Endothelial cell of umbilical vein (primary cell): Measurements from ENCODE around the gene OCA2. TPM values are rescaled to one million over a fixed set of nuclear protein-coding genes. Genes with fewer than 3 reads are reported as not detected.

Experiments
- BruUV-seq: library from RNA; stranded (reverse); fragments of 400-500 nt; replicated peaks from 2 replicates; lab custom pipeline; 2021; lab: Mats Ljungman, UMichigan
- CTCF ChIA-PET: fragments of 300-600, 350-600 bp; sonication (Branson Sonifier 250); formaldehyde crosslinking; loops from one replicate; lab custom pipeline; 2021; ENCODE audit warnings: antibody characterized with exemption, inconsistent platforms; lab: Charles Lee
- POLR2A ChIA-PET: fragments of 300-600, 350-600 bp; sonication (Branson Sonifier 250); formaldehyde crosslinking; loops from one replicate; lab custom pipeline; 2021; ENCODE audit warnings: antibody characterized with exemption, inconsistent platforms; lab: Charles Lee
- DNase-seq: peaks from one replicate; pipeline ENCODE4 v3.0.0-alpha.2; 2011; ENCODE audit warnings: low read depth, low spot score
- FAIRE-seq: peaks from 2 replicates; lab custom pipeline; 2011; peaks lifted over from hg19 to GRCh38; lab: Jason Lieb, UNC
- H2AFZ ChIP-seq: 2 replicates; pipeline ENCODE4 v1.6.0; 2012; ENCODE audit warnings: low read depth, low read length, control low read depth, inconsistent platforms
- H3K27ac ChIP-seq: 2 replicates; pipeline ENCODE4 v1.5.1; 2011; ENCODE audit warnings: low read depth, mild to moderate bottlenecking, control low read depth, low read length, moderate library complexity; ENCODE audit not compliant: insufficient read depth
- H3K27me3 ChIP-seq, 2 experiments: 2 replicates each; pipeline versions ENCODE4 v1.6.0 to v1.6.1; 2011; ENCODE audit warnings: low read length in 2 of 2, mixed read lengths in 1 of 2; ENCODE audit not compliant: control insufficient read depth in 2 of 2, insufficient read depth in 2 of 2
- H3K36me3 ChIP-seq, 2 experiments: 2 replicates in 1 of 2; 3 replicates in 1 of 2; pipeline ENCODE4 v1.5.1; 2011; ENCODE audit warnings: low read length in 2 of 2, mild to moderate bottlenecking in 1 of 2, moderate library complexity in 1 of 2; ENCODE audit not compliant: control insufficient read depth in 2 of 2, insufficient read depth in 2 of 2; ENCODE audit errors: extremely low read depth in 1 of 2
- H3K4me1 ChIP-seq: 3 replicates; pipeline ENCODE4 v1.5.1; 2011; ENCODE audit warnings: mild to moderate bottlenecking, low read length; ENCODE audit not compliant: control insufficient read depth, insufficient read depth; ENCODE audit errors: extremely low read depth
- H3K4me2 ChIP-seq: 2 replicates; pipeline ENCODE4 v1.6.1; 2011; ENCODE audit warnings: low read length, control low read depth, mixed read lengths; ENCODE audit not compliant: insufficient read depth
- H3K4me3 ChIP-seq, 3 experiments: fragments of 200-600 bp in 1 of 3; sonication (generic), shearing (Covaris generic) in 1 of 3; replicated peaks in 1 of 3; 2 replicates each; pipeline ENCODE4 v1.5.1; 2011 to 2016; ENCODE audit warnings: control low read depth in 3 of 3, low read length in 3 of 3, mild to moderate bottlenecking in 2 of 3, inconsistent platforms in 1 of 3, low read depth in 1 of 3, moderate library complexity in 1 of 3; ENCODE audit not compliant: insufficient read depth in 1 of 3
- H3K79me2 ChIP-seq: 2 replicates; pipeline ENCODE4 v1.6.0; 2012; ENCODE audit warnings: low read length, inconsistent platforms; ENCODE audit not compliant: control insufficient read depth, insufficient read depth
- H3K9ac ChIP-seq: replicated peaks from 2 replicates; pipeline ENCODE3; 2011; ENCODE audit warnings: low read length, control low read depth; ENCODE audit not compliant: insufficient read depth; ENCODE audit errors: extremely low read depth
- H3K9me1 ChIP-seq: replicated peaks from 3 replicates; pipeline ENCODE4 v1.6.0; 2011; ENCODE audit warnings: mild to moderate bottlenecking, low read length; ENCODE audit not compliant: control insufficient read depth, insufficient read depth; ENCODE audit errors: extremely low read depth
- H3K9me3 ChIP-seq: replicated peaks from 2 replicates; pipeline ENCODE4 v1.5.1; 2012; ENCODE audit warnings: low read length, inconsistent platforms; ENCODE audit not compliant: control insufficient read depth, insufficient read depth
- H4K20me1 ChIP-seq: replicated peaks from 2 replicates; pipeline ENCODE3; 2011; ENCODE audit warnings: mild to moderate bottlenecking, low read length; ENCODE audit not compliant: control insufficient read depth, insufficient read depth; ENCODE audit errors: extremely low read depth
- CTCF ChIP-seq, 2 donors: IDR thresholded peaks; 1 replicate in 1 of 2; 2 replicates in 1 of 2; pipeline ENCODE4 v1.5.1; 2011; ENCODE audit warnings: low read length in 2 of 2, mild to moderate bottlenecking in 2 of 2, moderate library complexity in 2 of 2, control low read depth in 1 of 2, inconsistent platforms in 1 of 2, low read depth in 1 of 2; ENCODE audit not compliant: insufficient read depth in 1 of 2; ENCODE audit errors: extremely low read depth in 1 of 2
- EZH2 ChIP-seq: IDR thresholded peaks from 2 replicates; pipeline ENCODE4 v1.6.1; 2012; ENCODE audit warnings: borderline replicate concordance, low read depth, mild to moderate bottlenecking, moderate library complexity, low read length, inconsistent platforms; ENCODE audit not compliant: severe bottlenecking
- FOS ChIP-seq: IDR thresholded peaks from 2 replicates; pipeline ENCODE4 v1.6.1; 2011; ENCODE audit warnings: mild to moderate bottlenecking, low read length, moderate library complexity, borderline replicate concordance; ENCODE audit not compliant: insufficient read depth
- GATA2 ChIP-seq: IDR thresholded peaks from 2 replicates; pipeline ENCODE4 v1.7.0; 2011; ENCODE audit warnings: low read depth, mild to moderate bottlenecking, moderate library complexity, mixed read lengths, low read length; ENCODE audit not compliant: insufficient read length, insufficient read depth
- JUN ChIP-seq: IDR thresholded peaks from 2 replicates; pipeline ENCODE4 v1.6.1; 2011; ENCODE audit warnings: borderline replicate concordance, low read depth; ENCODE audit not compliant: insufficient read length, insufficient read depth
- MAX ChIP-seq: IDR thresholded peaks from 2 replicates; pipeline ENCODE4 v1.6.1; 2011; ENCODE audit not compliant: insufficient read depth, insufficient read length
- MYC ChIP-seq: IDR thresholded peaks from one replicate; pipeline ENCODE4 v1.6.1; 2011; ENCODE audit warnings: mild to moderate bottlenecking, low read depth, low read length
- POLR2A ChIP-seq: IDR thresholded peaks from 2 replicates; pipeline ENCODE4 v1.6.1; 2012; ENCODE audit warnings: low read depth, mild to moderate bottlenecking, control low read depth, low read length
- POLR2AphosphoS5 ChIP-seq: IDR thresholded peaks from 2 replicates; pipeline ENCODE4 v1.6.1; 2012; ENCODE audit warnings: low read depth, mild to moderate bottlenecking, control low read depth, low read length, moderate library complexity; ENCODE audit not compliant: insufficient read depth
- dilution Hi-C: fragments of 300-500 bp; cut with MboI; formaldehyde crosslinking; loops from one replicate; pipeline ENCODE4 v1.15.0; 2019; ENCODE audit warnings: low sequenced_read_pairs; ENCODE audit not compliant: extremely low pct_ligation_motif_present
- intact Hi-C: fragments of 100-400 bp; cut with micrococcal nuclease; formaldehyde crosslinking; loops from one replicate; pipeline ENCODE4 v1.10.0; 2022
- polyA plus RNA-seq, 4 experiments: library from polyadenylated mRNA; depleted of rRNA in 3 of 4; stranded (reverse) in 3 of 4; unstranded in 1 of 4; fragments of >200 nt; gene quantifications; 2 replicates each; pipeline versions ENCODE4 v1.2.1 to v1.2.3, GENCODE V29; 2011 to 2012; ENCODE audit warnings: missing spikeins in 1 of 4
- total RNA-seq: library from RNA; stranded (reverse); gene quantifications from 2 replicates; pipeline ENCODE4 v1.2.3, GENCODE V29; 2021

Gene OCA2
- total and polyA plus RNA-seq, 2 donors (not counting 3 experiments of a cell fraction or from before 2014, with no cell fraction given): not detected

- H3K36me3 ChIP-seq: no peaks in the 10 kb centered on the region
- FAIRE-seq (no peak), DNase-seq (no peak)
- H4K20me1 ChIP-seq: no peaks in the 10 kb centered on the region
- no peaks in the 10 kb centered on the region for H3K27me3 ChIP-seq
- no peak for TF ChIP-seq FOS
- TF ChIP-seq MAX: no peak
- no peak for TF ChIP-seq POLR2AphosphoS5
- no peak for TF ChIP-seq EZH2
- TF ChIP-seq POLR2A: no peak
- no peak for TF ChIP-seq CTCF (IDR thresholded peaks at IDR 0.05; ENCODE audit: extremely low read depth in 1 of 2, insufficient read depth in 1 of 2, low read depth in 1 of 2, low read length in 2 of 2)
- no peak for TF ChIP-seq GATA2
- no peak for TF ChIP-seq MYC
- no peak for TF ChIP-seq JUN
- no peak overlapping the region for H3K4me2 ChIP-seq
- no peaks in the 10 kb centered on the region for H3K9me1 ChIP-seq
- H3K9me3 ChIP-seq: peaks cover 5% of the 10 kb centered on the region
- no peak overlapping the region for H3K27ac ChIP-seq
- ChIA-PET POLR2A (no interaction called here), CTCF (no interaction called here)
- no peaks in the 10 kb centered on the region for H3K4me1 ChIP-seq
- BruUV-seq: no TSS peak
- intact Hi-C loops: no loop called here
- no peak overlapping the region for H3K4me3 ChIP-seq
- dilution Hi-C loops: no loop called here
- H2AFZ ChIP-seq: no peak overlapping the region
- no peak overlapping the region for H3K9ac ChIP-seq
- H3K79me2 ChIP-seq: no peaks in the 10 kb centered on the region
These were observed 278.4 kb downstream of the OCA2 start for GRCh38 chr15:27820722-27821121.
